ENCODE measurements around the gene NAV2.
"Not testable (repeated sequence)": the region's sequence is repeated elsewhere in the genome, so short reads cannot be mapped to it uniquely, and the experiment has no call there.

NAV2 gene

GRCh38 chr11:19912115-19912957 lies 199.7 kb downstream of the NAV2 start:
- no peak for DNase-seq

GRCh38 chr11:19912958-19913892 lies 200.6 kb downstream of the NAV2 start:
- no peak for DNase-seq

DNA sequence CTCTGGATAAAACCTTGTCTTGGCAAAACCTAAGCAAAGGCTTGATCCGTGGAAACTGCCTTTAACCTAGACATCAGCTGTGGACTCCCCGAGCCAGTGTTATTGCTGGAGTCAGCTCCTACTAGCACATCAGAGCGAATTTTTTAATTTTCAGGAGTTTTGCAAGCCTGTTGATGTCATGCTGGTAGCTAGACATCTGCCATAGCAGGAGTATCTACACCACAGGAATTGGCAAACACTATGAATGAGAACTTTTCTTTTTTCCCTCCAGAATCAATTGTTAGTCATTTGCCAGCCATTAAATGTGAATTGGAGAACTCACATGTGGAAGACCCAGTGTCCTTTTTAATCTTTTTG lies 201.2 kb downstream of the NAV2 start:
- DNase-seq, result no peak

DNA sequence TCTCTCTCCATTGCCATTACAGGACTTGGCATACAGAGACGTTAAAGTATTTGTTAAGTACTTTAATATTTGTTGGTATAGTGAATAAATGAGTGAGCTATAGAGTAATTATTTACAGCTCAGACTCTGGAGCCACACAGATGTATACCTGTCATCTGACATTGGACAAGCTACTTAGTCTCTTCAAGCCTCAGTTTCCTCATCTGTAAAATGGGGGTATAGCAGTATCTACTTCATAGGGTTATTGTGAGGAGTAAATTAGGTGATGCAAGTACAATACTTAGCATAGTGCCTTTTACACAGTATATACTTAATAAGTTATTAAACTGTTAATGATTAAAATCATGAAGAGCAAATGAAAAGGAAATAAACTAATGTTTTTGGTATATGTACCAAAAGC lies 203.2 kb downstream of the NAV2 start:
- no peak for DNase-seq

DNA sequence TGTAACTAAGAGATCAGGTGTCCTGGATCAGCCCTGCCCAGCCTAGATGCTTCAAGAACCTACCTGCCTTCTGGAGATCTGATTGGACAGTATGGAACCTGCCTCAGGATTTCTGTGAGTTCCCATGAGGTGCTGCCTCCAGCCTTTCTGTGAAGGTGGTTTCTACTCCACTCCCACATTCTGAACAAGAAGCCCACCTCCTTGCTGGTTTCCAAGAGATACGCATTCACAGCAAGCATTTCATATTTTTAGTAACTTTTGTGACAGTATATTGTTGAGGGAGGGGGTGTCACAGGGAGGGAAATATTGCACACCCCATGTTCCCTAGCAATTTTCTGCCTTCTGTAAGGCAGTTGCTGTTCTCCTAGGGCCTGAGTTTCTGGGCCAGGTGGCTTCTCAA lies 204.4 kb downstream of the NAV2 start:
- DNase-seq, result no peak

DNA sequence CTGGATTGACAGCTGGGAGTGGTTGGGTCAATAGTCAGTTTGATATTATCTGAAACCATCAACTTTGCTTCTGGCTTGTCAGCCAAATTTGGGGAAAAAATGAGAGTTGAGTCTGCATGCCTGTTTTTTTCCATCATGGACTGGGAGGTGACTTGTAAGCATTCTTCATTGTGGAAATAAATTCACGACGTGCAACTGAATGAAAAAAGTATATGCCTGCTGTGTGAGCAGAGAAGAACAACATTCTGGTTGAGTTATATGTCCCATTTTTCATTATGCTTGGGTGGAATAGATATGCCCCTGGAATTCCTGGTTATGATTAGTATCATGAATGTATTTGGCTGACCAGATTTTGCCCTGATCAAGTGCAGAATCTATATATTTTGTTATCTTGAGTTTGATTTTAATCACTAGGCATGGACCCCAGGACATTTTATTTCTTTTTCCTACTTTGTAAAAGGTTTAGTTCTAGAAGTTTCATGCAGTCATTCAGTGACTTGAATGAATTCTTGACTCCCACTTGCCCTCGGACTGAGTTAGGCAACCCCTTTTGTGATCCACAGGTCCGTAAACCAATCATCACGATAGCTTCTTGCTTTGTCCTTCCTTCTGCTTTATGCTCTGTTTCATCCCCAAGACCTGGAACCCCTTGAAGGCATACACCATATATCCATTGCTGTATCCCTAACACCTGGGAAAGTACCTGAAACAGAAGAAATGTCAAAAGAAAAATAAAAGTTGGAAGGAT lies 205.8 kb downstream of the NAV2 start:
- no peak for DNase-seq

DNA sequence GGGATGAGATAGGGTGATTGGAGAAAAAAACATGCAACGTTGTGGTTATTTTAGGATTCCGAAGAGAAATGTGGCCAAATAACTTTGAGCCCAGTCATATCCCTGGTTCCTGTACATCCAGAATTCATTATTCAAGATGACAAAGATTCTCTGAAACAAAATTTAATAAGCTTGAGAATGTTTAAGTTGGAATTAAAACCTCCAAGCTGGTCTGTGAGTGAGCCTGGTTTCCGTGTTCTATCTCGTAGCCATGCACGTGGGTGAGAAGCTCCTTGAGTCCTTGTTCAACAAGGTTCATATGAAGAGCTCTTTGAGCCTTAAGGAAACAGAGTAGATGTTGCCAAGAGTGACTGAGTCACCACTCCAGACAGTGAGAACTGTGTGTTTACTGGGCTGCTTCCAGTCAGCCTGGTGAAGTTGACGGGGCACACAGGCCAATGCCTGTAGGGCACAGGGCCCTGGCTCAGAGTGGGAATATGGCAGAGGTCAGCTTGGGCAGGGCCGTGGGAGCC lies 206.5 kb downstream of the NAV2 start:
- no peak for DNase-seq

- no peak for DNase-seq
Observed at GRCh38 chr11:19920982-19921381, 208.3 kb downstream of the NAV2 start.

GRCh38 chr11:19921976-19922688 lies 209.5 kb downstream of the NAV2 start:
- no peak for DNase-seq

GRCh38 chr11:19922689-19923035 lies 210.0 kb downstream of the NAV2 start:
- no peak for DNase-seq

DNA sequence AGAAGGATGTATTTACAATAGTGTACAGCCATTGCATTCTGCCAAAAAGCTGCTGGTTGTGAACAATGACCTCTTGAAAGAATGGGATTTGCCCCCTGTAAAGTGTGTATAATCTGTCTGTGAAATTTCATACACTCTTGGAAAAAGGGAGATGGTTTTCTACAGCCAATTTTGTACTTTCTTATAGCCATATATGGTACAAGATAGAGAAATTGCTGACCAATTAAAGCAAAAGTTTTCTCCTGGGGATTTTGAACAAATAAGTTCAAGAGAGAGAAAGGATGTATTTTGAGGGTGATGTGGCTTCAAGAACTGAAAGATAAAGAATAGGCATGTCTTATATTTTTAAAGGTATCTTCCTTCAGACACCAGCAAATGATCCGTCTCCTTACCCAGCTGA lies 211.0 kb downstream of the NAV2 start:
- DNase-seq, result no peak

DNA sequence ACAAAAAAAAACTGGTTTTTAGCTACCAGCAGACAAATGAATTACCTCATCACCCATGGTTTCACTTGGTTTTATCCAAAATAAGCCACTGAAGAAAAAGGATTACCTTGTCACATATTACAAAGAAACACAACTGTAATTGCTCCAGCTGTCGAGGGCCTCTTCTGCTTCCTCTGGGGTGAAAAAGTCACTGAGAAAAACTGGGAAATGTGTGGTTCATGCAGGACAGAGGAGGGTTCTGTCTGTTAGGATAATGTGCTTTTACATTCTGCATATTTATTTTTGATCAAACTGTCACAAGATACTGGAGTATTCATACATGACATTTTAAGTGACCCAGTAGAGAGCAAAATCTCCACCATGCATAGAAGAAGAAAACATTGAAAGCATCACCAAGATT lies 211.7 kb downstream of the NAV2 start:
- no peak for DNase-seq

DNA sequence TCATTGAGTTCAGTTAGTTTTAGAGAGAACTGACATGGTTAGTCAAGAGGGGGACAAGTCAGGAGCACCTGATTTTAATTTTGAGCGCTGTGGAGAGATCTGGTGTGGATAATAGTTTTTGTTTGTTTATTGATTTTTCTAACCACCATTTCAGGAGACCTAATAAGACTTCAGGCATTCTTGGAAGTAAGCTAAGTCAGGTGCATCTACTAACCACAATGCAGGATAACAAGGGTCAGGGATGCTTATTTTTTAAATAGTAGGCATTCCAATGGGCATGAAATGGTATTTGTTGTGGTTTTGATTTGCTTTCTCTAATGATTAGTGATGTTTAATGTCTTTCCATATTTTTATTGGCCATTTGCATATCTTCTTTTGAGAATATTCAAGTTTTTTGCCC lies 212.1 kb downstream of the NAV2 start:
- DNase-seq, result no peak

- not testable (repeated sequence) for DNase-seq
Observed at GRCh38 chr11:19927403-19927802, 214.8 kb downstream of the NAV2 start.

GRCh38 chr11:19929147-19929546 lies 216.5 kb downstream of the NAV2 start:
- DNase-seq, result no peak

GRCh38 chr11:19929655-19930054 lies 217.0 kb downstream of the NAV2 start:
- DNase-seq, result no peak

GRCh38 chr11:19931141-19931770 lies 218.6 kb downstream of the NAV2 start:
- no peak for DNase-seq

DNA sequence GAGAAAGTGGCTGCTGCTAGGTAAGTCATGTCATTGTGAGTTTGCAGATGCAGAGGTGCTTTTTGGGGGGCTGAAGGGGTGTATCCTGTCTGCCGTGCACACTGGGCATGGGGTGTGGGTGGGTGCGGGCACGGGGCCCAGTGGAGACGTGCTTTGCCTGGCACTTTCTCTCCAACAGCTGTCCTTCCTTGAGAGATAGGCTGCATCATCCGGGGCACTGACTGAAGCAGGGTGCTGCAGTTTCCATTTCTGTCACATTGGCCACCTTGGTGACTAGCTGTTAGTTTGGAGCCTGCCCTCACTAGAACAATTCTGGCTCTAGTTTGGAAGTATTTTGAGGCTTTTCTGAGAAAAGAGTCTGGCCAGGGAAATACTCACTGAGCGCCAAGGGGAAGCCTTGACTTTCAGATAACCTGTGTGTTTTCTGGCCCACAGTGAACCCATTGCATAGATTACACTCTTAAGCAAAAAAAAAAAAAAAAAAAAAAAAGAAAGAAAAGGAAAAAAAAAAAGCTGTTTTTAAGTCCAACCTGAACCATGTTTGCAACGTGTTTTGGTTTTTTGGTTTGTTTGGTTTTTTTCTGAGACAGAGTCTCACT lies 219.2 kb downstream of the NAV2 start:
- DNase-seq, result no peak

GRCh38 chr11:19933132-19933735 lies 220.6 kb downstream of the NAV2 start:
- DNase-seq, result no peak

- DNase-seq, result no peak
Observed at GRCh38 chr11:19933801-19934488, 221.3 kb downstream of the NAV2 start.

Data from activated effector memory CD4-positive, alpha-beta T cell treated with Interleukin-2 at 50 U/mL for 16 hours (primary cell).